ENCODE data around the gene KPNB1. TPM values are rescaled to one million over a fixed set of nuclear protein-coding genes. Genes with fewer than 3 reads are reported as not detected.

KPNB1 gene
- total and polyA plus RNA-seq, 2 of the 8 experiments (the other 6 are each of a cell fraction or from before 2014, with no cell fraction given), result 171 to 625 TPM

- TF ChIP-seq RXRA (IDR thresholded peaks at IDR 0.05; ENCODE audit: insufficient read depth, low read depth, low read length) (no peak), RBBP5 (IDR thresholded peaks at IDR 0.05; ENCODE audit: borderline replicate concordance, low read depth, low read length) (no peak), E2F6 (IDR thresholded peaks at IDR 0.05) (peak; percentile 20; the same call in 1 of the 2 replicates), EGR1 (IDR thresholded peaks at IDR 0.05; ENCODE audit: borderline replicate concordance, low read depth, low read length) (peak; percentile 58; the same call in 1 of the 2 replicates), JUN (IDR thresholded peaks at IDR 0.05; ENCODE audit: low read depth, low read length) (no peak), MAFK (IDR thresholded peaks at IDR 0.05; ENCODE audit: low read depth, low read length) (no peak), SIRT6 (IDR thresholded peaks at IDR 0.05; ENCODE audit: low read length) (no peak), NRF1 (IDR thresholded peaks at IDR 0.05; ENCODE audit: low read depth, low read length) (no peak), CHD1 (IDR thresholded peaks at IDR 0.05; ENCODE audit: low read depth, low read length) (no peak), ATF2 (IDR thresholded peaks at IDR 0.05; ENCODE audit: low read length) (no peak; the same call in 1 of the 2 replicates), CEBPB (IDR thresholded peaks at IDR 0.05; ENCODE audit: low read depth, low read length) (no peak), JUND (IDR thresholded peaks at IDR 0.05; ENCODE audit: low read length) (no peak)
- TF ChIP-seq, protein P1, sequence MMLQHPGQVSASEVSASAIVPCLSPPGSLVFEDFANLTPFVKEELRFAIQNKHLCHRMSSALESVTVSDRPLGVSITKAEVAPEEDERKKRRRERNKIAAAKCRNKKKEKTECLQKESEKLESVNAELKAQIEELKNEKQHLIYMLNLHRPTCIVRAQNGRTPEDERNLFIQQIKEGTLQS (IDR thresholded peaks at IDR 0.05; ENCODE audit: insufficient read depth, low read depth, low read length), result no peak
Measured at GRCh38 chr17:47650525-47651522, 1.1 kb downstream of the KPNB1 start (continued).
